ENCODE data around the gene RASIP1.

Gene RASIP1

DNA sequence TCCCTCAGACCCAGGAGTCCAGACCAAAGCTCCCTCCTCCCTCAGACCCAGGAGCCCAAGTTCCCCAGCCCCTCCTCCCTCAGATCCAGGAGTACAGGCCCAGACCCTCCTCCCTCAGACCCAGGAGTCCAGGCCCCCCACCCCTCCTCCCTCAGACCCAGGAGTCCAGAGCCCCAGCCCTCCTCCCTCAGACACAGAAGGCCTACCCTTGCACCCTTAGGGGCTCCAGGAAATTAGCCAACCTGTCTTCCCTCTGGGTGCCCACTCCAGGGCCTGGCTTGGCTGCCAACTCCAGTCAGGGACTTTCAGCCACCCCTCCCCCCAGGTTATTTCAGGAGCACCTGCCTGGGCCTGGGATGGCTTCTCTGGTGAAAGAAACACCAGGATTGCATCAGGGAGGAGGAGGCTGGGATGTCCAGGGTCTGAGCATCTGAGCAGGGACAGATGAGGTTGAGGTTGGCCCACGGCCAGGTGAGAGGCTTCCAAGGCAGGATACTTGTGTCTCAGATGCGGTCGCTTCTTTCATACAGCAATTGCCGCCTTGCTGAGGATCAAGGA, 14.8 kb upstream of the RASIP1 start, which contains the start of gene FGF21:
Gene FGF21 (plus strand): TSS at position 441 of the 558 bp plus-strand sequence. CDS start 713 bp downstream, outside the sequence.
- no peak for DNase-seq (ENCODE audit: low spot score)

DNA sequence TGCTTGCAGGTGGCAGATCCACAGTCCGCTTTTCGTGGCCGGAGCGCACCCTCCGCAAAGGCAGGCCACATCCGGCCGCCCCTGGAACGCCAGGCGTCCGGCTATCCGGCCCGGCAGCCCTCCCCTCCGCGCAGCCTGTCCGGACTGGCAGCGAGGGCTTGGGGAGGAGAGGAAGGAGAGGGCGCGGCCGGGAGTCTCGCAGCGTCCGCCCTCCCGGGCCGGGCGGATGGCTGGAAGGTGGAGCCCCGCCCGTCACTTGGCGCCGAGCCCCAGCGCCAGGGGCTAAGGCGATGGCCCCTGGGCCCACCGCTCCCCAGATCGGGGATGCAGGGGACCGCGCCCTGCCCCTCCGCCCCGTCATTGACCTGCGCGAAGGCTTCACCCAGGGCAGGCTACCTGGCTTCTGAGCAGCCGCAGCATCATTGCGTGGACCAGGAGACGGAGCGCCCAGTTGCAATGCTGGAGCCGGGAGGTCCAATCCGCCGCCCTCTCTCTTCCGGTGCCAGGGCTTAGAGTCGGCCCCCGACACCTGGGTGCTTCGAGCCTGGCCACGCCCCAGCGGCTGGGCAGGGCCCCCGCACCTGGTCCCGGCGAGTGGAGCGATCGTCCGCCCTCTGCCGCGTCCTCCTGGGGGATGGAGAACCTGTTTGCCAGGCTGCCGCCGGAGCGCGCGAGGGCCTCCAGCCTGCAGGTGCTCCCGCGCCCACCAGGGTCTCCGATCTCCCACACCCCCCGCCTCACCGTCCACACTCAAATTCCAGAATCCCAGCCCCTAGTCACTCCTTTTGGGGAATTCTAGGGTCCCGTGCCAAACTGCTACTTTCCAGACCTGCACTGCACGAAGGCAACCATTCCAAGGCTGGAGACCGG, 12.3 kb upstream of the RASIP1 start, which contains the start of gene FUT1:
Gene FUT1 (minus strand): TSS at position 146 of the 870 bp plus-strand sequence. CDS start 1,360 bp downstream, outside the sequence.
- peak; percentile 77 for DNase-seq (ENCODE audit: low spot score)

DNA sequence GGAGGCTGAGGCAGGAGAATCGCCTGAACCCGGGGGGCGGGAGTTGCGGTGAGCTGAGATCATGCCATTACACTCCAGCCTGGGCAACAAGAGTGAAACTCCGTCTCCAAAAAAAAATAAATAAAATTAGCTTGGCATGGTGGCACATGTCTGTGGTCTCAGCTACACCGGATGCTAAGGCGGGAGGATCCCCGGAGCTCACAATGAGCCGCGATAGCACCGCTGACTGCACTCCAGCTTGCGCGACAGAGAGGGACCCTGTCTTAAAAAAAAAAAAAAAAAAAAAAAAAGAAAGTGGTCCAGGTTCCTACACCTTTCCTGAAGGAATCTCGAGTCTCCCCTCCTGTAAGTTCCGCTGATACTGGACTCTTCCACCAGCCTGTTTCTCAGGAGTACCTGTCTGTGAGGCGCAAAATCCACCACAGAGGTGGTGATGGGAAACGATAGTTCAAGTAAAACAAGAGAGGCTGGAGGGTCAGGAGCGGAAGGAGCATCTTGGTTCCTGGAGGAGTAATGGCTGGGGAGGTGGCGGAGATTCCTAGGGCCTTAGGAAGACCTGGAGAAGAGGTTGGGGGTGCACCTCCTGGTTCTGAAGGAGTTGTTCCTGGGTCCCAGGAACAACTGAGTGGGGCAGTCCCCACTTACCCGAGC, 11.6 kb upstream of the RASIP1 start:
- peak; percentile 48 for DNase-seq (ENCODE audit: low spot score)

DNA sequence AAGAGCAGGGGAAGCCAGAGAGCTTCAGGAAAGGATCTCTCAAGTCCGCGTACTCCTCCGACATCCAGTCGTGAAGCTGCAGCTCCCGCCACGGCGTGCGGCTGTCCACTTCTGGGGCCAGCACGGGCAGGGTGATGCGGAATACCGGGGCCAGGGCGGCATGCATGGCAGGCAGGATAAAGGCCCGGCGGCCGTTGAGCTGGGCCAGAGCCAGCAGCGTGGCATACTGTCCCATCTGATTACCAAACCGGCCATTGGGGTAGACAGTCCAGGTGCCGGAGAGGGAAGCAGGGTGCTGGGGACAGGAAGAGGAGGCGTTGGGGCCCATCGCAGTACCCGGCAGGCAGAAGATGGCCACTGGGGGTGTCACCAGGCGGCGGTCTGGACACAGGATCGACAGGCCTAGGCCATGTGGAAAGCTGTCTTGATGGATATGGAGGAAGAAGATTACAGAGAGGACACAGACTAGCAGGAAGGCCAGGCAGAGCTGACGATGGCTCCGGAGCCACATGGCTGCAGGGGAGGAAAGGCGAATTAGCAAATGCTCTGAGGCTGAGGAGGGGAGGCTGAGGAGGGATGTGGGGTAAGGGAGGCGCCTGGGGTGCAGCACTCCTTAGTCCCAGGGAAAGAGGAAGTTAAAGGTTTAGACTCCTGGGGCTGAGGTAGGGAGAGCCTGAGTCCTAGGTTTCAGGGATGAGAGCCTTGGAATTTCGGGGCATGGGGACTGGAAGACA, 10.5 kb upstream of the RASIP1 start:
- no peak for DNase-seq (ENCODE audit: low spot score)

DNA sequence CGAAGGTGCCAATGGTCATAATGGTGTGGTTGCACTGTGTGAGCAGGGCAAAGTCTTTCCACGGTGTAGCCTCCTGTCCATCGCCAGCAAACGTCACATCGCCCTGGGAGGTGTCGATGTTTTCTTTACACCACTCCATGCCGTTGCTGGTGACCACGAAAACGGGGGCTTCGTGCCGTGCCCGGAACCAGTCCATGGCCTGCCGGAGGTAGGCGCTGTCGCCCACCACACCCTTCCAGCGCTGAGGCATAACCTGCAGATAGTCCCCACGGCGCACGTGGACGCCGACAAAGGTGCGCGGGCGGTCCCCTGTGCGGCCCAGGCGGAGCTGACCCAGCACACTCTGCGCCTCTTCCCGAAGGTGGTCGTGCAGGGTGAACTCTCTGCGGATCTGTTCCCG, 9.9 kb upstream of the RASIP1 start:
- DNase-seq (ENCODE audit: low spot score), result no peak

DNA sequence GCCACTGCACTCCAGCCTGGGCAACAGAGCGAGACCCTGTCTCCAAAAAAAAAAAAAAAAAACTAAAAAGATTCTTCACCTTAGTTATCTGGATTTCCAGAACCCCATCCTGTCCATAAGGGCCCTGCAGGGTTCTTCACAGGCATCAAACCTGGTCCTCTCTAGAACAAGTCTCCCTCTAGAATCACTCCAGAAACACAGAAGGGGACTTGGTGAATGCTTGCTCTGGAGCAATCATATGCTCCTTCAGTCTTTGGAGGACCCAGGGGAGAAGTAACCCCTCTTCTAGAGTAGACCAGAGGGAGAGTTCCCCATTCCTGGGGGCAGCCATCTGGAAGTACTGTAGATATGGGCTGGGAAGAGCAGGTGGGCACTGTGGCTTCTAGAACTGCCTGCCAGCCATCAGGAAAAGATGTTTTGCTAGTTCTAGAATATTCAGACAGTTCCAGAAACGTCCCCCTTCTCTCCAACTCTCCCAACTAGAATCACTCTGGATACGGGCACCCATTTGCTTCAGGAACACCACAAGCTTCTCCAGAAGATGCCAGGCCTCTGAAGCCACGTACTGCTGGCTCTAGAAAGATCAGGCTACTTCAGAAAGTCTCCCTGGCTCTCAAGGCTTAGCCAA, 9.3 kb upstream of the RASIP1 start:
- no peak for DNase-seq (ENCODE audit: low spot score)

DNA sequence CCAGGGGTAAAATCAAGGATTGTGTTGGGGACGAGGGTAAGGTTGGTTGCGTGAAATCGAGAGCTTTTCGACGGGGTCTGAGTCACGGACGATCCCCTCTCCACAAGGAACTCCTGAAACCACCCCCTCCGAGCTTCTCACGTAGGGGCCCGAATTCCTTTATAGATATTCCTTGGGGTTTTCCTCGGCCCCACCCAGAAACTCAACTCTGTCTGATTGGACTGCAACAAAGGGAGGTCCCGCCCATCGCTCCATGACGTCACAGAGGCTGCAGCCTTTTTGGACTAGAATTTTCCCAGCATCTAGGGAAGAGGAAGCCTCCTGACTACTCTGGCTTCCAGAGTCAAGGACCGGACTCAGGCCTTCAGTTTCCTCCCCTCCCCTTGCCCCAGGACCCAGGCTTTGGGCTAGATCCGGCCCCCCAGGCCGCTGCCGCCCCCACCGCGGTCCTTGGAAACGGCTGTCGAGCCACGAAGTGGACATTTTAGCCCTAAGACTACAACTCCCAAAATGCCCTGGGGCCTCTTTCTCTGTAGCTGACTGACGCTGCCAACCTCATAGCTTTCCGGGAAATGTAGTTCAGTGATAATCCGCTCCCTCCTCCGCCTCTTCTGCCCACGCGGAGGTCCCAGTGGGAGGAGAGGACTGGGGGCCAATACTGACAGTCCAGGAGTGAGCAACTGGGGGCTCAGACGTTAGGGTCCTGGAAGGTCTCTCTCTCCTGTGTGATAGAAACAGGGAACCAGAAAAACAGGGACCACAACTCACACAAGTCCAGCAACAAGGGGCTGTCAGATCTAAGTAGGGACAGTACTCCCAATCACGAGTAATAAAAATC, 6.5 kb upstream of the RASIP1 start, which contains the start of gene IZUMO1:
Gene IZUMO1 (minus strand): TSS at position 172 of the 838 bp plus-strand sequence. CDS start 1,050 bp downstream, outside the sequence.
- peak; percentile 97 for DNase-seq (ENCODE audit: low spot score)

DNA sequence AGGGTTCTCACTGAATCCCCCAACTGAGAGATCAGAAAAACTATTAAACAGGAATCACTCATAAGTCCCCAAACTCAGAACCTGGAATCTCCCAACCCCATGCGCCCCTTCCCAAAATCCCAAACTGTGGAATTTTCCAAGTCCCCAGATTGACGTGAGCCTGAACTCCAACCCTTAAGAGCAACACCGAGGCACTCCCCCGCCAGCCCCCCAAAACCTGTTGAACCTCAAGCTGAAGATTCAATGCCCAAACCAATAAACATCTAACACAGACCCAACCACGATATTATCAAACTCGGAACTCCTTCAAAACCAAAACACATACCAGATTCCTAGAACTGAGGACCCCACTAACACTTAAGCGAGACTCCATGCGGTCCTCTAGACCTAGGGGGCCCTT, 5.7 kb upstream of the RASIP1 start:
- DNase-seq (ENCODE audit: low spot score), result no peak

DNA sequence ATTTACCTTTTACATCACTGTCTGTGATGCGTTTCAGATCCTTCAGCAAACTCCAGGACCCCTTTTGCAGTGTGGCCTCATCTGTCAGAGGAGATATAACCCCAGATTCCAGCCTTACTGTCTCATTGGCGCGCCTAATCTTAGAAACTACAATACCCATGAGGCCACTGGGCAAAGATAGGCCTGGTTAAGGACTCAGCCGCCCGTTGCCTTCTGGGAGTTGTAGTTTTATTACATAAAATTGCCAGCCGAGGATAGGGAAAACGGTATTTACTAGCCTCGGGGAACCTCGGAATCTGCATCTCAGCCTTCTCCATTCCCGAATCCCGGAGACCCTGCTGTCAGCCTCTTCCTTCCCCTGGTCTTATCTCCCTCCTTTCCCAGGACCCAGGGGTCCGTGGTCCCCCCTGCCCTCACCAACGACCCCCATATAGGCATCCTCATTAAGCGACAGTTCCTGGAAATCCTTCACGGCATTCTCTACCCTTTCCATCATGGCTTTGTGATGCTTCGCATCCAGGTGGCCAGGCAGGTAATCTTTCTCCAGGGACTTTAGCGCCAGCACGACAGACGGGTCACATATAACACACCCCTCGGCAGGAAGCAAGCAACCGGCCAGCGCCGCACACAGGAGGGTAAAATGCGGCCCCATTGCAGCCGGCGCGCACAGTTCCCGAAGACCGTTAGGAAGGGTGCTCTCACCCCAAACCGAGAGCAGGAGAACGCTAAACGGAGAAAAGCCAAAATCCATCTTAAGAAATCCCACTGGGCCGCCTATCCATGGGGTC, 5.0 kb upstream of the RASIP1 start:
- DNase-seq (ENCODE audit: low spot score), result peak; percentile 95

DNA sequence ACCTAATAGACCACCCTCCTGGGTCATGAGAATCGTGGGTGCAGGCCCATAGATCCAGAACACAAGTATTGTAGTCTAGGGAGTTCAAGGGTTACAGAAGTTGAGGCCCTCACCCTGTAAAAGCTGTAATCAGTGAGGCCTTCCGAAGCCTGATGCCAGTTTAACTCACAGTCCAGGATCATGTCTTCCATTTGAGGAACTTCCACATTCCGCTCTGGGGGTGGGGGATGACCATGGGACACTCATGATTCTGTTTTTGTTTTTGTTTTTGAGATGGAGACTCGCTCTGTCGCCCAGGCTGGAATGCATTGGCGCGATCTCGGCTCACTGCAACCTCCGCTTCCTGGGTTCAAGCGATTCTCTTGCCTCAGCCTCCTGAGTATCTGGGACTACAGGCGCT, 1.7 kb upstream of the RASIP1 start:
- no peak for DNase-seq (ENCODE audit: low spot score)

DNA sequence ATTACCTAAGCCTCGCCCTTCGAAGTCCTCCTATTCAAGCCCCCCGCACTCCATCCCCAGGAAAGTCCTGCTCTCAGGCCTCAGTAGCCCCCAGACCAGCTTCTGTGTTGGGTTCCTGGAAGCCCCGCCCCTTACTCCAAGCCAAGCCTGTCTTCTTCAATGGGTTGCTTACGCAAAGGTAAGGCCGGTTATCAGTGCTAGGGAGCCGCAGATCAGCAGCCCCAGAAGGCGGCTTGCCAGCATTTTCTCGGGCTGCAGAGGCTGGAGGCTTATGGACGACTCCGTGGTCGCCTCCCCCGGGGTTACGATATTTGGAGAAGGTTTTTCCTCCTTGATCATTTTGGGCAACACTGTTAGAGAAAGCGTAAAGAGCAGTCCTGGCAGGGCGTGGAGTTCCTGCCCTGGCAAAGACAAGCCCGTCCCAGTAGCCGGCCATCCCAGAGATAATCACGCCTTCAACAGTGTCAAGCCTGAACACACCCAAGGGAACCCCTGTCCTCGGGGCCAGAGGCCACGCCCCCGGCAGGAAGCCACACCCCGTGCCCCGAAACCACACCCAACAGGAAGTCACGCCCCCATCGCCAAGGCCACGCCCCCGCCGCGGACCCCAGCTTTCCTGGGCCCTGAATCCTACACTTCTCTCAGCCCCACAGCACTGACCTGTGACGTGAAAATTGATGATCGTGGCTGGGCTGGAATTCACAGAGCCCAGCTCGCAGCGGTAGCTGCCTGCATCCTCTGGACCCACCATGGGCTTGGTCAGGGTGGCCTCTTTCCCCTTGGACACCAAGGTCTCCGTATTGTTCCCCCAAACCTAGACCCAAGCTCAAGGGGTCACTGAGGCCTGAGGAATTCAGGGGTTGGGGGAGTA, 954 bp upstream of the RASIP1 start:
- peak; percentile 60 for DNase-seq (ENCODE audit: low spot score)

DNA sequence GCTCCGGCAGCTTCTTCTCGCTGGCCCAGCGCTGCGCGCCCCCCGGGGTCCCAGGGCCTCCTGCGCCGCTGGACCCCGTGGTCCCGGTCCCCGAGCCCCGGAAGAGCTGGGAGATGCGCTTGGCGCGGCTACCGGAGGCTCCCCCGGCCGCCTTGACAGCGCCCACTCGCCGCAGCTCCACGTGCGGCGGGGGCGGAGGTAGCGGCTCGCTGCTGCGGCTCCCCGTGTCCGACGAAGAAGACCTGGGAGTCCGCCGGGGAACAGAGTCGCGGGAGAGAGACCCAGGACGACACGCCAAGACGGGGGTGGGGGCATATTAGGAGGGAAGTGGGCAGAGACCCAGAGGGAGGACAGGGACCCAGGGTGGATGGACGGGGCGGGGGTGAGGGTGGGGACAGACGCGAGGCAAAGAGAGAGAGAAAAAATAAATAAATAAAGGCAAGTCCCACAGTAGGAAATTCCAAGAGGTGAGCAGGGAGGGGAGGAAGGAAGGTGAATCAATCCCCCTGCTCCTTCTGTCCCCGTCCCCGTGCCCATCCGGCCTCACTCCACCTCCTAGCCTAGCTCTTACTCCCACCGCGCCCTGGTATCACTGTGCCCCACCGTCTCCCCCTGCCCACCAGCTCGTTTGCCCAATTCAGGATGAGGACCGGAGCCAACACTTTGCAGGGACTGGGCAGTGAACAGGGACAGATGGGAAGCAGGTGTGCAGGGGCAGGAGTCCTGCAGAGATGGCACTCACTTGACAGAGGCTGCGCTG, 826 bp downstream of the RASIP1 start:
- DNase-seq (ENCODE audit: low spot score), result peak; percentile 55

DNA sequence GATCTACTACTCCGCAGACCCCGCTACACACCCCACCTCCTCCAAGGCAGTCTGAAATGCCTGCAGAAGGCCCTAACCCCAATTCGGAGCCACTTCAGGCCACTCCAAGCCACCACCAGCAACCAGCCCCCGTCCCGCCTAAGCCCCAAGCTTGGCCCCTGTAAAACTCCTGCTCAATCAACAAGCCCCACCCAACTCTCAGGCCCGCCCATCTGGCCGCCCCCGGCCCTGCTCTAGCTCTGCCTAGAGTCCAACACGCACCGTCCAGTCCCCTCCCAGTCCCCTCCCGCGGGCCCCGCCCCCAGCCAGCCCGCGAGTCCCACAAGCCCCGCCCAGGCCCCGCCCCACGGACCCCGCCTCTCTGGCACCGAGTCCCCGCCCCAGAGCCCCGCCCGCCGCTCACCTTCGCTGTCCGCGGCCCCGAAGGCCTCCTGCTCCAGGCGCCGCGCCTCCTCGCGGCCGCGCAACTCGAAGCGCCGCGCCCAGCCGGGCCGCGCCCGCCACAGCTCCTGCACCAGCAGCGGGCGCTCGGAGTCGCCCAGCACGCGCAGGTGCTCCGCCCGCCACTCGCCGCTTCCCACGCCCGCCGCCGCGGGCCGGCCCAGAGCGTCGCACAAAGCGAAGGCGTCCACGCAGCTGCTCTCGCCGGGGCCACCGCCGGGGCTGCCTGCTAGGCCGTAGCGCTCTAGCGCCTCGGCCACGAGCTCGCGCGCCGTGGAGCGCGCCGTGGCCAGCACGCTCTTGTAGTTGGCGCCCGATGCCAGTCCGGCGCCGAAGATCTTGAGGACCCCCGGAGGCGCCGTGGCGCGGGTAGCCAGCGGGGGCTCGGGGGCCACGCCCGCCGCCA, 1.6 kb downstream of the RASIP1 start:
- DNase-seq (ENCODE audit: low spot score), result peak; percentile 93

DNA sequence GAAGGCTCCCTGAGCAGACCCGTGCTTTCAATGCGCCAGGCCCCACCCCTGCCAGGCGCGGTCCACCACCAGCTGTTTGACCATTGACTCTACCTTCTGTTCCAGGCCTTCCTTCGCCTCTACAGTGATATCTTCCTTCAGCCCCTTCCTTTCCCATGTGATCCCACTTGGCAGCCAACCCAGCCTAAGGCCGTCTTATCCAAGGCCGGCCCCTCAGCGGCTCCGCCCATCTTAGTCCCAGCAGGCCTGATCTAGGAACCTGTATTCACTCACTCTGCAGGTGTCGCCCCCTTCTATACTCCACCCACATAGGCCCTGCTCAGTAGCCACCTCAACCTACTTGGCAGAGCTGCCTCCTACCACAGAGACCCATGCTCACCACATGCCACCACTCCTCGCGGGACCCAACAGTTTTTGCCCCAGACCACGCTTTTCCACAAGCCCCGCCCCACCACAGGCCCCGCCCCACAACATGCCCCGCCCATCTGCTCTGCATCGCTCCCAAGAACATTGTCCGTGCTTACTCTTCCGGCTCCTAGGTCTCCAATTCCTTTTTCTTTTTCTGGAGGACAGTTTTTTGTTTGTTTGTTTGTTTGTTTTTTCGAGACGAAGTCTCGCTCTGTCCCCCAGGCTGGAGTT, 2.9 kb downstream of the RASIP1 start:
- DNase-seq (ENCODE audit: low spot score), result peak; percentile 60

DNA sequence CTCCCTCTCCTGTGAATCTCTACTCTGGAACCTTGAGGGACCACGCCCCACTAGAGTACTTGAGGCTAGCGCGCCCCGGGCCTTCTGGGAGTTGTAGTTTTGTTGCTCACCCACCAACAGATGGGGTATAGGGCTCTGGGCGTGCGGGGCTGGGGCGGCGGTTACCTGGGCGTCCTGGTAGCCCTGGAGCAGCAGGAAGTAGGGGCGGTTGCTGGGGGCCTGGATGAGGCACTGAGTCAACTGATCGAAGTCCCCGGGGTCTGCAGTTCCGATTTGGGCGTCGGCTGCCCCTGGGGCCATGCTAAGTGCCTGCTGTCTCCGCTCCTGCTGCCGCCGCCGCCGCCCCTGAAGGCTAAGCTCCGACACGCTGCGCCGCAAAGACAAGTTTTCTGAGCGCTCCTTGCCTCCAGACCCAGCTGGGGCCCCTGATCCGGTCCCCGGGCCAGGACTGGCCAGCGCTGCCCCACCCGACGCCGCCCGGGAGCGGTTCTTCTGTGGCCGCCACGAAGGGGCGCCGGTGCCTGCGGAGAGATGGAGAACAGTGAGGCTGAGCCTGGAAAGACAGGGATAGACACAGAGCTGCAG, 5.3 kb downstream of the RASIP1 start:
- DNase-seq (ENCODE audit: low spot score), result peak; percentile 65

DNA sequence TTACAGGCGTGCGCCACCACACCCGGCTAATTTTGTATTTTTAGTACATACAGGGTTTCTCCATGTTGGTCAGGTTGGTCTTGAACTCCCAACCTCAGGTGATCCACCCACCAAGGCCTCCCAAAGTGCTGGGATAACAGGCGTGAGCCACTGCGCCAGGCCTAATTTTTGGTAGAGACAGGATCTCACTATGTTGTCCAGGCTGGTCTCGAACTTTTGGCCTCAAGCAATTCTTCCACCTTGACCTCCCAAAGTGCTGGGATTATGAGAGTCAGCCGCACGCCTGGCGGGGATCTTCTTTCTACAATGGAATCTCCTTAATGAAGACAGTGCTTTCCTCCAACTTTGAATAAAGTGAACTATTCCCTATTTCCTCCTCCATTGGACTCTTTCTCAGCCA, 5.8 kb downstream of the RASIP1 start:
- no peak for DNase-seq (ENCODE audit: low spot score)

Data from cerebellar cortex (tissue), 1 donor.